ENCODE data around the gene FEN1. TPM values are rescaled to one million over a fixed set of nuclear protein-coding genes. Genes with fewer than 3 reads are reported as not detected.

FEN1 gene
- total and polyA plus RNA-seq, 2 of the 13 experiments (the other 11 are each of a cell fraction or from before 2014, with no cell fraction given) = 12.4 to 102 TPM

- no peak for TF ChIP-seq TRIM22 (IDR thresholded peaks at IDR 0.05)
- no peak for TF ChIP-seq ISL2 (CRISPR knock-in tag; IDR thresholded peaks at IDR 0.05)
- 0 out of 2 replicates have a peak, but pooled peaks have one; percentile 17 for TF ChIP-seq KDM5A (IDR thresholded peaks at IDR 0.05; ENCODE audit: borderline replicate concordance, low read length)
- TF ChIP-seq MXD4 (CRISPR knock-in tag; IDR thresholded peaks at IDR 0.05) = no peak
- TF ChIP-seq FOXJ3 (CRISPR knock-in tag; IDR thresholded peaks at IDR 0.05; ENCODE audit: borderline replicate concordance) = no peak
- TF ChIP-seq ZNF235 (CRISPR knock-in tag; IDR thresholded peaks at IDR 0.05; ENCODE audit: borderline replicate concordance) = no peak
- TF ChIP-seq KMT2B (CRISPR knock-in tag; IDR thresholded peaks at IDR 0.05) = no peak
- no peak for TF ChIP-seq ZSCAN29 (CRISPR knock-in tag; conservative IDR thresholded peaks at IDR 0.05)
- TF ChIP-seq ZNF691 (CRISPR knock-in tag; IDR thresholded peaks at IDR 0.05; ENCODE audit: borderline replicate concordance, low read depth) = no peak; the same call in 1 of the 2 replicates
- no peak for TF ChIP-seq PRMT3 (CRISPR knock-in tag; IDR thresholded peaks at IDR 0.05; ENCODE audit: borderline replicate concordance, low read depth)
- TF ChIP-seq ZNF567 (CRISPR knock-in tag; IDR thresholded peaks at IDR 0.05; ENCODE audit: borderline replicate concordance) = no peak; the same call in 1 of the 2 replicates
- TF ChIP-seq SIX1 (CRISPR knock-in tag; IDR thresholded peaks at IDR 0.05; ENCODE audit: borderline replicate concordance) = no peak
- TF ChIP-seq KLF15 (CRISPR knock-in tag; IDR thresholded peaks at IDR 0.05; ENCODE audit: borderline replicate concordance) = no peak
- no peak; the same call in 1 of the 2 replicates for TF ChIP-seq HNRNPL (IDR thresholded peaks at IDR 0.05; ENCODE audit: low read depth, low read length)
- TF ChIP-seq SRSF4 (IDR thresholded peaks at IDR 0.05; ENCODE audit: low read depth, low read length, poor library complexity, severe bottlenecking) = no peak
- TF ChIP-seq, protein P1, sequence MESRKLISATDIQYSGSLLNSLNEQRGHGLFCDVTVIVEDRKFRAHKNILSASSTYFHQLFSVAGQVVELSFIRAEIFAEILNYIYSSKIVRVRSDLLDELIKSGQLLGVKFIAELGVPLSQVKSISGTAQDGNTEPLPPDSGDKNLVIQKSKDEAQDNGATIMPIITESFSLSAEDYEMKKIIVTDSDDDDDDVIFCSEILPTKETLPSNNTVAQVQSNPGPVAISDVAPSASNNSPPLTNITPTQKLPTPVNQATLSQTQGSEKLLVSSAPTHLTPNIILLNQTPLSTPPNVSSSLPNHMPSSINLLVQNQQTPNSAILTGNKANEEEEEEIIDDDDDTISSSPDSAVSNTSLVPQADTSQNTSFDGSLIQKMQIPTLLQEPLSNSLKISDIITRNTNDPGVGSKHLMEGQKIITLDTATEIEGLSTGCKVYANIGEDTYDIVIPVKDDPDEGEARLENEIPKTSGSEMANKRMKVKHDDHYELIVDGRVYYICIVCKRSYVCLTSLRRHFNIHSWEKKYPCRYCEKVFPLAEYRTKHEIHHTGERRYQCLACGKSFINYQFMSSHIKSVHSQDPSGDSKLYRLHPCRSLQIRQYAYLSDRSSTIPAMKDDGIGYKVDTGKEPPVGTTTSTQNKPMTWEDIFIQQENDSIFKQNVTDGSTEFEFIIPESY (CRISPR knock-in tag; IDR thresholded peaks at IDR 0.05) = no peak
- TF ChIP-seq ZFX (CRISPR knock-in tag; IDR thresholded peaks at IDR 0.05; ENCODE audit: low read depth) = peak; percentile 63
- TF ChIP-seq NR1H2 (CRISPR knock-in tag; IDR thresholded peaks at IDR 0.05; ENCODE audit: borderline replicate concordance, low read depth) = no peak
- peak; percentile 62 for TF ChIP-seq PHF8 (CRISPR knock-in tag; IDR thresholded peaks at IDR 0.05)
- no peak for TF ChIP-seq ZHX1 (CRISPR knock-in tag; IDR thresholded peaks at IDR 0.05; ENCODE audit: low read depth)
- TF ChIP-seq KDM1A (CRISPR knock-in tag; IDR thresholded peaks at IDR 0.05) = no peak
Observed at GRCh38 chr11:61815790-61816735, 23.4 kb downstream of the FEN1 start (continued).
